ENCODE results near the gene BMAL1. TPM values are rescaled to one million over a fixed set of nuclear protein-coding genes. Genes with fewer than 3 reads are reported as not detected.

BMAL1 gene
- total RNA-seq, 1 donor from 2014 or later = 26.5 TPM

DNA sequence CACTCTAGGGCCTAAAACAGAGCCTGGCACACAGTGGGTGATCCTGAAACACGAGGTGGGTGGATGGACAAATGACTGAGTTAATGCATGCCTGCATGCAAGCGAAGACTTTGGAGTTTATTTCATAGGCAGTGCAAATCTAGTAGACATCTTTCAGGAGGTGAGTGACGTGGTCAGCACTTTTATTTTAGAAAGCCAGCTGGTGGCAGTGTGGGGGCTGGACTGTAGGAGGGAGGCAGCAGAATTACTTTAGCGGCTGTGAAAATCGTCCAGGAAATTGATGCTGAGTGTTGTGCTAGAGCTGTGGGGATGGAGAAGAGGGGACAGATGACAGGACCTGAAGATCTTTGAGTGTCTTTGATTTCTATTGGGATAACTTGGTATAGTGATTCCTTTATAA, 47.1 kb downstream of the BMAL1 start:
- Histone ChIP-seq H3K4me1 (peaks cover 14% of the 10 kb centered on the region), H3K4me2 (no peak overlapping the region), H3K27me3 (no peaks in the 10 kb centered on the region), H3F3A (ENCODE audit: low read depth) (no peaks in the 10 kb centered on the region), H3K9ac (no peak overlapping the region), H3K9me3 (ENCODE audit: low read depth) (no peaks in the 10 kb centered on the region), H4K20me1 (ENCODE audit: low read depth) (no peaks in the 10 kb centered on the region), H3K79me2 (ENCODE audit: low read depth) (no peaks in the 10 kb centered on the region), H2AFZ (replicated peaks) (no peak overlapping the region), H3K4me3 (no peak overlapping the region), H3K36me3 (no peaks in the 10 kb centered on the region), H3K27ac (no peak overlapping the region)
- Mint-ChIP-seq H3K4me3 (no peak overlapping the region), H3K4me1 (peaks cover 36% of the 10 kb centered on the region), H3K27ac (no peak overlapping the region), H3K27me3 (ENCODE audit: insufficient read depth, low read depth) (peaks cover 5% of the 10 kb centered on the region), H3K36me3 (no peaks in the 10 kb centered on the region), H3K9me3 (no peaks in the 10 kb centered on the region)
- DNase-seq (ENCODE audit: low spot score) = no peak
- no peak for TF ChIP-seq EZH2 (IDR thresholded peaks at IDR 0.05)
- TF ChIP-seq EZH2phosphoT487 (IDR thresholded peaks at IDR 0.05) = no peak
- TF ChIP-seq, protein P1, sequence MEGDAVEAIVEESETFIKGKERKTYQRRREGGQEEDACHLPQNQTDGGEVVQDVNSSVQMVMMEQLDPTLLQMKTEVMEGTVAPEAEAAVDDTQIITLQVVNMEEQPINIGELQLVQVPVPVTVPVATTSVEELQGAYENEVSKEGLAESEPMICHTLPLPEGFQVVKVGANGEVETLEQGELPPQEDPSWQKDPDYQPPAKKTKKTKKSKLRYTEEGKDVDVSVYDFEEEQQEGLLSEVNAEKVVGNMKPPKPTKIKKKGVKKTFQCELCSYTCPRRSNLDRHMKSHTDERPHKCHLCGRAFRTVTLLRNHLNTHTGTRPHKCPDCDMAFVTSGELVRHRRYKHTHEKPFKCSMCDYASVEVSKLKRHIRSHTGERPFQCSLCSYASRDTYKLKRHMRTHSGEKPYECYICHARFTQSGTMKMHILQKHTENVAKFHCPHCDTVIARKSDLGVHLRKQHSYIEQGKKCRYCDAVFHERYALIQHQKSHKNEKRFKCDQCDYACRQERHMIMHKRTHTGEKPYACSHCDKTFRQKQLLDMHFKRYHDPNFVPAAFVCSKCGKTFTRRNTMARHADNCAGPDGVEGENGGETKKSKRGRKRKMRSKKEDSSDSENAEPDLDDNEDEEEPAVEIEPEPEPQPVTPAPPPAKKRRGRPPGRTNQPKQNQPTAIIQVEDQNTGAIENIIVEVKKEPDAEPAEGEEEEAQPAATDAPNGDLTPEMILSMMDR (IDR thresholded peaks at IDR 0.05) = no peak

DNA sequence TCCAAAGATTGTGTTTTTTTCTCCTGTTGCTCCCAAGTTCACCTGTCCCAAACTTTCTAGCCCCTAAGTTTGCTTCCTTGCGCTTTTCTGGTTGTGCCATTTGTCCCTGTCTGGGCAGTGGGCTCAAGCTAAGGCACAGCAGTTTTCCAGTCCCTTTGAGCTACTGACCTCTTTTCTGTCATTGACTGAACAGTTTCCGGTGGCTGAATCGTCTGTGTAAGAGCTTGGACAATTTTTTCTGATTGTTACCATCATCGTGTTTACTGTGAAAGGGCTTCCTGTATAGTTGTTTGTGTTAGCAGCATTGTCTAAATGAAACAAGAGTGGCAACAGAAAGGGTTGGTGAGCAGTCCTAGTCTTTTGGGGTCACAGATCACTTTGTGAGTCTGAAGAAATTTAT, 49.8 kb downstream of the BMAL1 start:
- Histone ChIP-seq H3K4me2 (no peak overlapping the region), H3K27ac (no peak overlapping the region), H3K9me3 (ENCODE audit: low read depth) (no peaks in the 10 kb centered on the region)

DNA sequence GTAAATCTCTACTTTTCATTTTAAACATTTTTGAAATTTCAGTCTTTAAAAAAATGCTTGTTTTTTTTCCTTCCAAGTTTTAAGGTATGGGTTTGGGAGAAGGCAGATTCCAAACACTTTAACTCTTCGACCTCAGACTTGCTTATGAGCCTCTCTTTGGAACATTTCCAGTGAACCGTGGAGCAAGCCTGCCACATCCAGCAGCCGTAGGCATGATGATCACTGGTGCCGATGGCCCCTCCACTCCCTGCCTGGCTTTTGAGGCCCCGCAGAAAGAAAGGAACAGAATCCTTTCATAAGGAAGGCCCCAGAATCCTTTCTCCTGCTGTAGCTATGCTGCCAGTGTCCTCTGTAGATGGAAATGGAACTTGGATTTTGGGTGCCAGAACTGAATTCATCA, 50.7 kb downstream of the BMAL1 start:
- no peaks in the 10 kb centered on the region for H3K9me3 Mint-ChIP-seq
- H3K36me3 ChIP-seq = no peaks in the 10 kb centered on the region
- H3K4me3 Mint-ChIP-seq = no peak overlapping the region
- H3K79me2 ChIP-seq (ENCODE audit: low read depth) = no peaks in the 10 kb centered on the region
- peaks cover 8% of the 10 kb centered on the region for H3K27me3 Mint-ChIP-seq (ENCODE audit: insufficient read depth, low read depth)
- H3K27ac ChIP-seq = no peak overlapping the region
- peaks cover 47% of the 10 kb centered on the region for H3K4me1 Mint-ChIP-seq
- H3K36me3 Mint-ChIP-seq = no peaks in the 10 kb centered on the region
- no peak for TF ChIP-seq EZH2phosphoT487 (IDR thresholded peaks at IDR 0.05)
- TF ChIP-seq, protein P1 (IDR thresholded peaks at IDR 0.05) = no peak
- TF ChIP-seq EZH2 (IDR thresholded peaks at IDR 0.05) = no peak
- peaks cover 14% of the 10 kb centered on the region for H3K4me1 ChIP-seq
- H3K27me3 ChIP-seq = no peaks in the 10 kb centered on the region
- DNase-seq (ENCODE audit: low spot score) = no peak
- no peak overlapping the region for H3K4me2 ChIP-seq
- no peaks in the 10 kb centered on the region for H3K9me3 ChIP-seq (ENCODE audit: low read depth)
- no peak overlapping the region for H3K9ac ChIP-seq
- peak overlapping the region; percentile 59 for H3K27ac Mint-ChIP-seq
- no peak overlapping the region for H3K4me3 ChIP-seq
- H2AFZ ChIP-seq (replicated peaks) = no peak overlapping the region
- H3F3A ChIP-seq (ENCODE audit: low read depth) = no peaks in the 10 kb centered on the region
- no peaks in the 10 kb centered on the region for H4K20me1 ChIP-seq (ENCODE audit: low read depth)

More for the DNA sequence above, 49.8 kb downstream of the BMAL1 start:
- Histone ChIP-seq H3K36me3 (no peaks in the 10 kb centered on the region), H3K9ac (no peak overlapping the region), H3K4me3 (no peak overlapping the region), H3K27me3 (no peaks in the 10 kb centered on the region), H4K20me1 (ENCODE audit: low read depth) (no peaks in the 10 kb centered on the region), H2AFZ (replicated peaks) (no peak overlapping the region), H3K4me1 (peaks cover 14% of the 10 kb centered on the region), H3F3A (ENCODE audit: low read depth) (no peaks in the 10 kb centered on the region), H3K79me2 (ENCODE audit: low read depth) (no peaks in the 10 kb centered on the region)
- no peak for TF ChIP-seq EZH2 (IDR thresholded peaks at IDR 0.05)
- TF ChIP-seq, protein P1 (IDR thresholded peaks at IDR 0.05) = no peak
- TF ChIP-seq EZH2phosphoT487 (IDR thresholded peaks at IDR 0.05) = no peak
- DNase-seq (ENCODE audit: low spot score) = no peak
- no peaks in the 10 kb centered on the region for H3K36me3 Mint-ChIP-seq
- H3K4me3 Mint-ChIP-seq = no peak overlapping the region
- H3K9me3 Mint-ChIP-seq = no peaks in the 10 kb centered on the region
- H3K27ac Mint-ChIP-seq = peak overlapping the region; percentile 36
- H3K4me1 Mint-ChIP-seq = peaks cover 45% of the 10 kb centered on the region
- peaks cover 8% of the 10 kb centered on the region for H3K27me3 Mint-ChIP-seq (ENCODE audit: insufficient read depth, low read depth)

Measured in neural progenitor cell (in vitro differentiated cells).